Left renal cortex interstitium (tissue), 4 donors: Measurements from ENCODE around the gene FUT1. TPM values are rescaled to one million over a fixed set of nuclear protein-coding genes. Genes with fewer than 3 reads are reported as not detected.
A peak's percentile ranks its signal among the peaks of the same experiment; 100 is the strongest.
"Not testable (repeated sequence)": the region's sequence is repeated elsewhere in the genome, so short reads cannot be mapped to it uniquely, and the experiment has no call there.

Experiments used
- DNase-seq, 4 donors: peaks; one replicate each; pipeline ENCODE4 v3.0.0-alpha.2; 2013; ENCODE audit warnings: low read depth in 4 of 4, low spot score in 2 of 4, missing footprints in 1 of 4
- polyA plus RNA-seq, 4 donors: library from polyadenylated mRNA; unstranded; fragments of 120-200 nt; gene quantifications; one replicate each; pipeline ENCODE4 v1.2.1, GENCODE V29; 2013; ENCODE audit not compliant: insufficient read length in 4 of 4

FUT1 gene
- polyA plus RNA-seq, 4 donors: 3.0 to 3.8 (median 3.4) TPM

DNA sequence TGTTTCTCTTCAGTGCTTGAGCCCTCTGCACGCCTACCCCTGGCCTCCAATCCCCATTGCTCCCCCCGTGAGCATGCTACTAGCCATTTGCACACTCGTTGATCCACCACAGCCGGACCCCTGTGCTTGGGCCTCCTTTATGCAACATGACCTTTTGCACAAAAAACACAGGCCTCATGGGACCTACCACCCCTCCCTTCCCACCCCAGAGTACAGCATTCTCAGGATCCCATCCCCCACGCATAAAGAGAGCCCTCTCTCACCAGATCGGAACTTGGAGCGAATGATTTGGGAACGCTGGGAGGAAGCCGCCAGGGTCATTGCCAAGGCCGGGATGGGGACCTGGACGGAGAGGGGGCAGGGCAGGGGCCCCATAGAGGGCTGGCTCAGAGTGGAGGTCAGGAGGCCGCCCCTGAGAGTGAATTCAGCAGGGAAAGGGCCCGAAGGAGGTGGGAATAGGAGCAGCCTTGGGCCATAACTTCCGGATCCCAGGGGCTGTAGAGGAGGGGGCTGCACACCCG, 33.7 kb downstream of the FUT1 start:
- no peak for DNase-seq

DNA sequence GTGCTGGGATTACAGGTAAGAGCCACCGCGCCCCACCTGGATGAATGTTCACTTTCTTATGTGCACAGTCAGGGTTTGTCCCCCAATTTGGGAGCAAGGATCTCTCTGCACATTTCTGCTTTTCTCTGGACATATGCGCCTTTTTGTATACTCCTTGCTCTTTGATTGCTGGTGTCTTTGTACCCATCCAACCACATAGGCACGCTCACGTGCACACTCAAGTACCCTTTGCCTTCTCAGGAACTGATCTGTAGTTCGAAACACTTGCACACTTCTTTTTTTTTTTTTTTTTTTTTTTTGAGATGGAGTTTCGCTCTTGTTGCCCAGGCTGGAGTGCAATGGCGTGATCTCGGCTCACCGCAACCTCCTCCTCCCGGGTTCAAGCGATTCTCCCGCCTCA, 34.3 kb downstream of the FUT1 start:
- not testable (repeated sequence) for DNase-seq

DNA sequence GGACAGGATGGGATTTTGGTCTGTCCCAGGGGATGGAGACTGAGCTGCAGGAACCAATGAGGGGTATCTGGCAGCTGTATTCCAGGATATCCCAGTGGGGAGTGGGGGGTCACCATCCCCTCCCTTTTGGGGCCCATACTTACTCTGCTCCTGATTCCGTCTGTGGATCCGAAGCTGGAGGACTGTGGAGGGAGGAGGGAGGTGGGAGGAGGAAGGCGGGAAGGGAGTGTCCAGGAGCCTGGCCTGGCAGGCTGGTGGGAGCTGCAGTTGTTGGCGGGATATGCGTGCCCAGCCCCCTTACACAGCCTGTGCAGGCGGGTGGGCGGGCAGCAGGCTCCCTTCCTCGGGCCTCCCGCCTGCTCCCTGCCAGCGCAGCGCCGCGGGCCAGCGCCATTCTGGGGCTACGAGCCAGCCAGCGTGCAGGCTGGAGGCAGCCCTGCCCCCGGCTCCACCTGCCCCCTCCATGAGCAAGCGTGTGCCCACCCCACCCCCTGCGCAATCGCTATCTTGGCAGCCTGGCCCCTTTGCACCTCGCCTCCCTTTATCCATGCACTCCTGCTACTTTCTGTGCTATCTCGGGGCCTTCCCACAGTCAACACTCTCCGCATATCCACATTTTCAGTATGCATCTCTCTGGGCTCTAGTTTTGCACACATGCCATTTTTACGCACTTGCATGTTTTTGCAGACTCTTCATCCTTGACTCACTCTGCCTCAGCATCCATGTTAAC, 35.7 kb downstream of the FUT1 start:
- DNase-seq: no peak

DNA sequence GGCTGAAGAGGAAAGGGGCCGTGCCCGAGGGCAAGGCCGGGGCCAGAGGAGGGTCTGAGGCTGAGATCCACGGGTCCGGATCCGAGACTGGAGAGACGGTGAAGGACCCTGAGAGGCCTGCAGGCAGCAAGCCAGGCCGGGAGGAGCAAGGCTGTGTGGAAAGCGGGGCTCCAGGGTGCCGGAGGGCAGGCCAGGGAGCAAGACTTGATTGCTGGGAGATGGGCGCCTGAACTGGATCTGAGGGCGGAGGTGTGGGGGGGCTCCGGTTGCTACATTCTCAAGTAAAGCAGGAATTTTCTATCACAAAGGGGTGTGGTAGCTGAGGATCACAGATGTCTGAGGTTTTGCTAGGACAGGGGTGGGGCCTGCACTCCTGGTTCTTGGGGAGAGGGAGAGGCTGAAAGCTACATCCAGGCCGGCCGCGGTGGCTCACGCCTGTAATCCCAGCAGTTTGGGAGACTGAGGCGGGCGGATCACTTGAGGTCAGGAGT, 36.7 kb downstream of the FUT1 start:
- DNase-seq: no peak

DNA sequence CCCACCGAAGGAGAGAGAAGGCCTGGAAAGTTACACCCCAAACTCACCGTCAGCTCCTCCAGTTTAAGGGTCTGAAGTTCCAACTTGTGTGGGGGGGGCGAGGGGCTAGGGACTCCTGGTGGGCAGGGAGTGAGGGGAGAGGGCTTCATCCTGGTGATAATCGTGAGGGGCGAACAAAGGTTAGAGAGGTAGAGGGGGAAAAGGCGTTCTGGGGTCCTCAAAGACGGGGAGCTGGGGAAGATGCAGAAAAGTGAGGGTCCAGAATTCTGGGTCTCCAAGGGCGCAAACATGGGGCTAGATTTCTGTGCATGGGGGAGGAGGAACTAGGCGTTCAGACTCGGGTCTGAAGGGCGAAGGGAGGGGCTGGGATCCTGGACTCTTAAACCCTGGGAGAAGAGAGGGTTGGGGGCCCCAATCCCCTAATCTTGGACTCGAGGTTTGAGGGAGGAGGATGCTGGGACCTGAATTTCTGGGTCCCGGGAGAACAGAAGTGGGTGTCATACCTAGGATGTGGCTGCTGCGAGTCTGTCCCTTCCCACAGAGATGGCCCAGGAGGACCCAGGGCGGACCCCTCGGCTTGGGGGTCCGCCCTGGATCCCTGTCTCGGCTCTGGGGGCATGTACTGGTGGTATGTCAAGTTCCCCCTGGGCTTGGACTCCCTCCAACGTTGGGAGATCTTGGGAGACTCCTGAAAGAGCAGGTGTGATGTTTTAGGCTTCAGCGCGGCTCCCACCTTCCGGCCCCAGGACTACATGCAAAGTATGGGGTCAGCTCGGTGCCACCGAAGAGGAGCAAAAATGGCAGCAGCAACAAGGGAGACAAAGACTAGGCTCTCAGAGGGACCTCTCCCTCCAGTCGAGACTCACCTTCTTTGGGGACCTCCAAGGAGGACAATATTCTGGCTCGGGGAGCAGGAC, 37.4 kb downstream of the FUT1 start:
- no peak for DNase-seq

DNA sequence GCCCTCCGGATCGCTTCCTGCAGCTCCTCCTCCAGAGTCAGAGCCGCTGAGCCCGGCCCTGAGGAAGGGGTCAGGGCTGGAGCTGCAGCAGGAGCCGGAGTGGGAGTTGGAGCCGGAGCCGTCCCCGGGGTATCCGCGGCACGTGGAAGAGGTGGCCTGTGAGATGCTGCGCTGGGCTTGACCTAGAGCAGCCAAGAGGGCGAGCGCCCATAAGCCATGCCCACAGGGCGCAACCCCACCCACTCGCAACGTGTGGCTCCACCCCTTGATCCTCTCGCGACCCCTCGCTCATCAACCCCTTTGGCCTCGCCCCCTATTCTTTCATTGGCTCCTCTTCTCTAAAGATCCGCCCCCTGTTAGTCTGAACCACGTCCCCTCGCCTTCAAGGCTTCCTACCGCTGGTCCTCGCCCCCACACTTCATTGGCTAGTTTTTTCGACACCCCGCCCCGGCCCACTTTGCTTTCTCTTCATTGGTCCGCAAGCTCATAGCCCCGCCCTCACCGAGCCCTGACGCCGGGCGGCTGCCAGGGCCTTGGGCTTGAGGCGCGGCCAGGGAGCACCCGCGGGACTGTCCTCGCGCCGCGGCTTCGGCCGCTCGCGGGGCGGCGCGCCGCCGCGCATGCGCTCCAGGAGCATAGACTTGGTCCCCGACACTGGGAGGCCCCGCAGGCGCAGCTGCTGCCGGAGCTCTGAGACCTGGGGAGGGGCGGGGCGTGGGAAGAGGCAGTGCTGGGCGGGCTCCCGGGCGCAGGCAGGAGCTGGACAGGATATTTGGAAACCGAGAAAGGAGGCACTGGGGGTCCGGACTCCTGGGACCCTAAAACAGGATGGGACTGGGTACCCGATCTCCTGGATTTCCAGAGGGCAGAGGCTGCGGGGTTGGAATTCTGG, 38.3 kb downstream of the FUT1 start:
- peak; percentile 97 to 99 (median 99) for DNase-seq

DNA sequence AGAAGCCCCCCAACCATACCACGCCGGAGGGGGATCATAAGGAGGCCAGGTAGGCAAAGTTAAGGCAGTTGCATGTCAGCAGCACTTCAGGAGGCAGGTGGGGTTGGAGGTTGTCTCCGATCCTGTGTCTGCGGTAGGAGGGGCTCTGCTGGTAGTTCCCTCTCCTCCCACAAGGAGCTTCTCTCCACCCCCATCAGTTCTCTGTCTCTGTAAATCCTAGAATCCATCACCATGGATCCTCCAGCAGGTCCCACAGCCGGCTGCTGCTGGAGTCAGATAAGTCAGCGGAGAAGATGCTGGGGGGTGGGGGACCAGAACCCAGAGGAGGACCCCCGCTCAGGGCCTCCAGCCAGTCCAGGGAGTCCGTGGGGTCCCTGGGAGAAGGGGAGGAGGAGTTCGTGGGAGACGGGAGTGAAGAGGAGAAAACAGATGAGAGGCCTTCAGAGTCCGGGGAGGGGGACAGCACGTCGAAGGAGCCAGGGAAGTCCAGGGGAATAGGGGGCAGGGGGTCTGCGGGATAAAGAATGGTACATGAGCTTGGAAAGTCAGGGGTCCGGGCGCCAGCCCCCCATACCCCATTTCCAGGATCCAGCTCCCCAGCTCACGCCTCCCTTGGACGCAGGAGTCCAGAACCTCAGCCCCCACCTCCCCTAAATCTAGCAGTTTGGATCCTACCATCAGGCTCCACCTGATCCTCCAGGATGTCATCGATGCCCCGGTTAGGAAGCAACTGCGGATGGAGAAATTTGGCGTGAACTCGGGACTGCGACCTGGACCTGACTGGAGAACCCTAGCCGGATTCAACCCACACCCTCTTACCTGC, 39.2 kb downstream of the FUT1 start:
- DNase-seq: no peak

DNA sequence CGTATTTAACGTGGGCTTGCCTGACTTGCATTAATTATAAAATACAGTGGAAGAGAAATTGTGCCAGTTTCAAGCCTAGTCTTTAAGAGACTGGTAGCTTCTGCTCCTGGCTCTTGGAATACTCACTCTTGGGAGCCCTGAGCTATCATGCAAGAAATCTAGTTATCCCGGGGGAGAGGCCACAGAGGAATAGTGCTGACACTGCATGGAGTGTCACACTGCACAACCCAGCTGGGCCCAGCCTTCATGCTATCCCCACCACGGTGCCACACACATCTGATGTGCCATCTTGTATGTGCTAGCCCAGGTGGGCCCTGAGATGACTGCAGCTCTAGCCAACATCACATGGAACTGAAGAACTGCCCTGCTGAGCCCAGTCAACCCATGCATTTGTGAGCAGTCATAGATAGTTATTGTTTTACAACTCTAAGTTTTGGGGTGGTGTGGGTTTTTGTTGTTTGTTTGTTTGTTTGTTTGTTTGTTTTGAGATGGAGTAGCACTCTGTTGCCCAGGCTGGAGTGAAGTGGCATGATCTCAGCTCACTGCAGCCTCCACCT, 41.3 kb downstream of the FUT1 start:
- DNase-seq: no peak

DNA sequence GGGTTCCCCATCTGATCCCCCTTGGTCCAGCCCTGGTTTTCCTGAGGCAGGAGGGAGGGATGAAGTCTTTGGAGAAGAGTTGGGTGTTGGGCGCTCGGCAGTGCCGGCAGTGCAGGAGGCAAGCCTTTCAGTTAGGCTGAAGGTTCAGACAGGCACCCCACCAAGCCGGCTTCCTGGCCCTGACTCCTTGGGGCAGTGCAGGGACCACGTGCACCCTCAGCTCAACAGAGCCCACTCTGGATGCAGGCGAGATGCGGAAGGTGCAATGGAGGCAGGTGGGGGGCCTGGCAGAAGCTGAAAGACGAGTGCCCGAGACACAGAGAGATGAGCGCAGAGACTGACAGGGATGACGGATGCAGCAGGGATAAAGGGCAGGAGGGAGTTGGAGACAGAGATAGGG, 44.0 kb downstream of the FUT1 start:
- DNase-seq: no peak

DNA sequence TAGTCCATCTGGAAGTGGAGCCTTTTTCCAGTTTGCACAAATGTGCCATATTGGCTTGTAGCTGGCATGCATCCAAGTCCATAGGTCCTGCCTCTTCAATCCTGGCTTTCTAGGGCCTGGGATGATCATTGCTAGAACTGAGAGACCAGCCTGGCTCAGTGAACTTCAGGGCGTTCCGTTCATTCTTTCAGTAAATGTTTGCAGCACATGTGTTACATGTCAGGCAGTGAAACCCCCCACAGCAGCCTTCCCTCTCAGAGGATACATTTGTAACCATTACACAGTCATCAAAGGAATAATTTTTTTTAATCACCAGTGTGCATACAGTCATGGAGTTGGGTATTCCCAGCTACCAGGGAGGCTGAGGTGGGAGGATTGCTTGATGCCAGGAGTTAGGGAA, 47.0 kb downstream of the FUT1 start:
- DNase-seq: no peak

DNA sequence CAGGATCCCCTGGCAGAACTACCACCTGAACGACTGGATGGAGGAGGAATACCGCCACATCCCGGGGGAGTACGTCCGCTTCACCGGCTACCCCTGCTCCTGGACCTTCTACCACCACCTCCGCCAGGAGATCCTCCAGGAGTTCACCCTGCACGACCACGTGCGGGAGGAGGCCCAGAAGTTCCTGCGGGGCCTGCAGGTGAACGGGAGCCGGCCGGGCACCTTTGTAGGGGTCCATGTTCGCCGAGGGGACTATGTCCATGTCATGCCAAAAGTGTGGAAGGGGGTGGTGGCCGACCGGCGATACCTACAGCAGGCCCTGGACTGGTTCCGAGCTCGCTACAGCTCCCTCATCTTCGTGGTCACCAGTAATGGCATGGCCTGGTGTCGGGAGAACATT, 49.1 kb downstream of the FUT1 start:
- no peak for DNase-seq

DNA sequence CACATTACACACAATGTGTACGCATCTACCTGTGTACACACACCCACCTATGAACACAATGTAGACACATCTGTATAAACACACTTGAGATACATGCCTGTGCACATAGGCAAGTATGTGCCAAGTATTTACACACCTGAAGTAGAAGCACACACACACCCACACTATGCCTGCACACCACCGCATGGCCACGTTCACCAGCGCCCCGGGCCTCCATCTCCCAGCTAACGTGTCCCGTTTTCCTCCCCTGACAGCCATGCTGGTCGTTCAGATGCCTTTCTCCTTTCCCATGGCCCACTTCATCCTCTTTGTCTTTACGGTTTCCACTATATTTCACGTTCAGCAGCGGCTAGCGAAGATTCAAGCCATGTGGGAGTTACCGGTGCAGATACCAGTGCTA, 49.7 kb downstream of the FUT1 start:
- no peak for DNase-seq

DNA sequence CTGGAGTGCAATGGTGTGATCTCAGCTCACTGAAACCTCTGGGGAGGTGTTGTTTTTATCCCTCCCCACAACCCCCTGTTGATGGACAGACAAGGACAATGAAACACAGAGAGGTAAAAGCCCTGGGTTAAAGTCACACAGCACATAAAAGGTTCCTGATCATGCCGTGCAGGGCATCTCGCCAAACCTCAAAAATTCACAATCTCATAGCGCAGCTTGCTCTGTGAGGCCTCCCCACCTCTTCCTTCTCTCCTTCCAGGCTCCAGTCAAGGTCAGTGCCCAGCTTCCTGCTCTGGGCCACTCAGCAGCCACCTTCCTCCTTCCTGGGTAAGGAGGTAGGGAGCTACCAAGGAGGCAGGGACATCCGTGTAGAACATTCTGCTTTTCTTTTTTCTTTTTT, 54.4 kb downstream of the FUT1 start:
- no peak for DNase-seq

Other genes with a start within 250 kb of the FUT1 start
- 1 to 10 TPM; 1.9 to 5.0 (median 3.7) TPM for gene LMTK3, start 240.8 kb downstream of the FUT1 start, polyA plus RNA-seq
- gene SULT2B1, start 200.5 kb downstream of the FUT1 start, polyA plus RNA-seq: under 1 TPM; 0.25 to 0.39 (median 0.35) TPM
- gene SPACA4, start 145.9 kb downstream of the FUT1 start, polyA plus RNA-seq: under 1 TPM in 2 of 4 donors, not detected in 2; 0.11 to 0.26 TPM
- 1 to 10 TPM; 1.2 to 2.7 (median 1.4) TPM for gene FAM83E, start 137.6 kb downstream of the FUT1 start, polyA plus RNA-seq
- gene RPL18, start 133.5 kb downstream of the FUT1 start, polyA plus RNA-seq: 1,000 to 10,000 TPM; 1,107 to 1,584 (median 1,279) TPM
- gene SPHK2, start 133.1 kb downstream of the FUT1 start, polyA plus RNA-seq: 10 to 100 TPM; 17.1 to 40.1 (median 29.5) TPM
- gene DBP, start 115.3 kb downstream of the FUT1 start, polyA plus RNA-seq: 10 to 100 TPM; 11.3 to 15.7 (median 13.2) TPM
- gene CA11, start 106.5 kb downstream of the FUT1 start, polyA plus RNA-seq: 10 to 100 TPM; 20.9 to 34.8 (median 28.6) TPM
- gene NTN5, start 79.6 kb downstream of the FUT1 start, polyA plus RNA-seq: 1 to 10 TPM in 3 of 4 donors, under 1 TPM in 1; 0.45 to 2.1 (median 1.6) TPM
- gene FUT2, start 56.7 kb downstream of the FUT1 start, polyA plus RNA-seq: 1 to 10 TPM; 1.7 to 5.6 (median 3.3) TPM
- 1 to 10 TPM; 5.0 to 9.6 (median 6.7) TPM for gene MAMSTR, start 32.9 kb downstream of the FUT1 start, polyA plus RNA-seq
- gene RASIP1, start 12.0 kb downstream of the FUT1 start, polyA plus RNA-seq: 10 to 100 TPM; 12.6 to 16.6 (median 15.2) TPM
- under 1 TPM; 0.23 to 0.67 (median 0.32) TPM for gene IZUMO1, start 5.7 kb downstream of the FUT1 start, polyA plus RNA-seq
- not detected for gene FGF21, start 2.9 kb upstream of the FUT1 start, polyA plus RNA-seq
- gene BCAT2, start 58.4 kb upstream of the FUT1 start, polyA plus RNA-seq: 10 to 100 TPM; 30.4 to 64.2 (median 49.8) TPM
- 10 to 100 TPM; 30.0 to 40.4 (median 36.2) TPM for gene HSD17B14, start 83.8 kb upstream of the FUT1 start, polyA plus RNA-seq
- 10 to 100 TPM; 17.9 to 33.8 (median 27.1) TPM for gene PLEKHA4, start 116.0 kb upstream of the FUT1 start, polyA plus RNA-seq
- 10 to 100 TPM; 29.7 to 52.6 (median 33.7) TPM for gene PPP1R15A, start 119.8 kb upstream of the FUT1 start, polyA plus RNA-seq
- gene TULP2, start 146.1 kb upstream of the FUT1 start, polyA plus RNA-seq: 1 to 10 TPM in 1 of 4 donors, under 1 TPM in 3; 0.46 to 1.3 (median 0.64) TPM
- 100 to 1,000 TPM; 249 to 328 (median 311) TPM for gene NUCB1, start 147.7 kb upstream of the FUT1 start, polyA plus RNA-seq
- 10 to 100 TPM in 1 of 4 donors, 1 to 10 TPM in 3; 6.0 to 10.3 (median 8.2) TPM for gene DHDH, start 181.1 kb upstream of the FUT1 start, polyA plus RNA-seq
- gene BAX, start 202.2 kb upstream of the FUT1 start, polyA plus RNA-seq: 10 to 100 TPM; 58.1 to 90.7 (median 76.4) TPM
- 1,000 to 10,000 TPM; 2,498 to 2,845 (median 2,570) TPM for gene FTL, start 212.7 kb upstream of the FUT1 start, polyA plus RNA-seq
- gene GYS1, start 240.7 kb upstream of the FUT1 start, polyA plus RNA-seq: 10 to 100 TPM; 35.9 to 53.8 (median 48.2) TPM
- 100 to 1,000 TPM in 2 of 4 donors, 10 to 100 TPM in 2; 86.0 to 106 (median 95.6) TPM for gene RUVBL2, start 241.2 kb upstream of the FUT1 start, polyA plus RNA-seq